Calu3 (cell line): ENCODE data around the gene ARHGAP42. TPM values are rescaled to one million over a fixed set of nuclear protein-coding genes. Genes with fewer than 3 reads are reported as not detected.

Experiments used
- BruUV-seq: library from RNA; stranded (reverse); fragments of 400-500 nt; replicated peaks from 2 replicates; lab custom pipeline; 2021; lab: Mats Ljungman, UMichigan
- CTCF ChIA-PET: fragments of 300-600 bp; sonication (Branson Sonifier 250); formaldehyde crosslinking; loops from one replicate; lab custom pipeline; 2022; ENCODE audit warnings: antibody characterized with exemption; lab: Charles Lee
- DNase-seq: peaks from one replicate; pipeline ENCODE4 v3.0.0; 2022
- H3K27ac Mint-ChIP-seq: one replicate; pipeline ENCODE4 v1.8.0; 2022; ENCODE audit warnings: mixed read lengths; ENCODE audit not compliant: unreplicated experiment
- H3K27me3 Mint-ChIP-seq: one replicate; pipeline ENCODE4 v1.8.0; 2022; ENCODE audit warnings: mixed read lengths; ENCODE audit not compliant: unreplicated experiment
- H3K36me3 Mint-ChIP-seq: one replicate; pipeline ENCODE4 v1.8.0; 2022; ENCODE audit warnings: mild to moderate bottlenecking, moderate library complexity, mixed read lengths; ENCODE audit not compliant: insufficient read depth, unreplicated experiment
- H3K4me1 Mint-ChIP-seq: one replicate; pipeline ENCODE4 v1.8.0; 2022; ENCODE audit warnings: mild to moderate bottlenecking, low read depth, mixed read lengths; ENCODE audit not compliant: unreplicated experiment
- H3K4me3 Mint-ChIP-seq: one replicate; pipeline ENCODE4 v1.8.0; 2022; ENCODE audit warnings: mild to moderate bottlenecking, low read depth, moderate library complexity, mixed read lengths; ENCODE audit not compliant: unreplicated experiment
- H3K9me3 Mint-ChIP-seq: one replicate; pipeline ENCODE4 v1.8.0; 2022; ENCODE audit warnings: low read depth, mixed read lengths; ENCODE audit not compliant: unreplicated experiment
- intact Hi-C: fragments of 100-400 bp; cut with micrococcal nuclease; formaldehyde crosslinking; loops from one replicate; pipeline ENCODE4 v1.10.0; 2022; ENCODE audit not compliant: unreplicated experiment
- total RNA-seq: library from RNA; stranded (reverse); gene quantifications from 2 replicates; pipeline ENCODE4 v1.2.3, GENCODE V29; 2022
- TF ChIP-seq, protein P1 (sequence below): fragments of 200-600 bp; IDR thresholded peaks from one replicate; pipeline ENCODE4 v1.8.0; 2022; ENCODE audit warnings: antibody characterized with exemption; ENCODE audit not compliant: unreplicated experiment

Gene ARHGAP42
- total RNA-seq, 1 experiment from 2014 or later, result 10.3 TPM

DNA sequence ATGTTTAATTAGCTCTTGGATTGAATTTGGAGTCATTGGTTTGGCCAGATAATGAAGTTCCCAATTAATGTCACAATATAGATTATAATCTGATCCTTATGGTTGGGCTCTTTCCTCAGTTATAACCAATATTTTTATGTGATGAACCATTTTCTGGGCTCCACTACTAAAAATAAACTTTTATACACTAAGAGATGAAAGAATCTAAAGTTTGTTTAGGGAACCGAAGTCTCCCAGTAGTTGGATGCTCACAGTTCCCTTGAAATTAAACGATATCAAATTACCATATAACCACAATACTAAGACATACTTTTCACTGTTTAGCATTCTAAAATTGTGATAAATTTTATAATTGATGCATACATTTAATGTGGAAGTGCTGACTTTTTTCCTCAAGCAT is 47.0 kb upstream of the ARHGAP42 start:
- DNase-seq, result no peak
- CTCF ChIA-PET, result no interaction called here
- no TSS peak for BruUV-seq
- Mint-ChIP-seq H3K4me1 (peaks cover 8% of the 10 kb centered on the region), H3K9me3 (no peaks in the 10 kb centered on the region), H3K36me3 (no peaks in the 10 kb centered on the region), H3K27ac (no peak overlapping the region), H3K4me3 (no peak overlapping the region), H3K27me3 (no peaks in the 10 kb centered on the region)
- intact Hi-C loops, result no loop called here
- TF ChIP-seq, protein P1, sequence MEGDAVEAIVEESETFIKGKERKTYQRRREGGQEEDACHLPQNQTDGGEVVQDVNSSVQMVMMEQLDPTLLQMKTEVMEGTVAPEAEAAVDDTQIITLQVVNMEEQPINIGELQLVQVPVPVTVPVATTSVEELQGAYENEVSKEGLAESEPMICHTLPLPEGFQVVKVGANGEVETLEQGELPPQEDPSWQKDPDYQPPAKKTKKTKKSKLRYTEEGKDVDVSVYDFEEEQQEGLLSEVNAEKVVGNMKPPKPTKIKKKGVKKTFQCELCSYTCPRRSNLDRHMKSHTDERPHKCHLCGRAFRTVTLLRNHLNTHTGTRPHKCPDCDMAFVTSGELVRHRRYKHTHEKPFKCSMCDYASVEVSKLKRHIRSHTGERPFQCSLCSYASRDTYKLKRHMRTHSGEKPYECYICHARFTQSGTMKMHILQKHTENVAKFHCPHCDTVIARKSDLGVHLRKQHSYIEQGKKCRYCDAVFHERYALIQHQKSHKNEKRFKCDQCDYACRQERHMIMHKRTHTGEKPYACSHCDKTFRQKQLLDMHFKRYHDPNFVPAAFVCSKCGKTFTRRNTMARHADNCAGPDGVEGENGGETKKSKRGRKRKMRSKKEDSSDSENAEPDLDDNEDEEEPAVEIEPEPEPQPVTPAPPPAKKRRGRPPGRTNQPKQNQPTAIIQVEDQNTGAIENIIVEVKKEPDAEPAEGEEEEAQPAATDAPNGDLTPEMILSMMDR, result no peak

DNA sequence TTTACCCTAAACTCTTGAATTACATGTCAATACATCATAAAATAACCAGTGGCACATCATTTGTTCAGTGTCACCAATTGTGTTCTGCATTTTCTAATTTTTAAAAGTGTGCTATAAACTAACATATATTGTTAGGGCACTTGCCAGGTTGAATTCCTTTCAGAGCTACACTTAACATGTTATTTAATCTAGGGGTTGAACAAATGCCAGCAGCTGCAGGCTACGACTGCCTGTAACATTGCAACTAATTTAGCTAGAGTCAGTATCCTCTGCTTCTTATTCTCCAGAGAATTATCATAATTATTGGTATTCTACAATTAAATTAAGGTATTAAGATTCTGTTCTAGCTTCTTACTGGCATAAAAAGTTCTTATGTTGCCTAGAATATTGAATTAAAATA is 46.4 kb upstream of the ARHGAP42 start:
- no TSS peak for BruUV-seq
- CTCF ChIA-PET, result interaction anchor here (1.0 kb wide), 1 partner anchor 8 kb away, joined by 3 read pairs; no protein-coding TSS in a partner anchor
- Mint-ChIP-seq H3K27me3 (no peaks in the 10 kb centered on the region), H3K4me3 (no peak overlapping the region), H3K36me3 (no peaks in the 10 kb centered on the region), H3K27ac (no peak overlapping the region), H3K9me3 (no peaks in the 10 kb centered on the region), H3K4me1 (peaks cover 2% of the 10 kb centered on the region)
- TF ChIP-seq, protein P1, result no peak
- intact Hi-C loops, result no loop called here
- DNase-seq, result no peak

DNA sequence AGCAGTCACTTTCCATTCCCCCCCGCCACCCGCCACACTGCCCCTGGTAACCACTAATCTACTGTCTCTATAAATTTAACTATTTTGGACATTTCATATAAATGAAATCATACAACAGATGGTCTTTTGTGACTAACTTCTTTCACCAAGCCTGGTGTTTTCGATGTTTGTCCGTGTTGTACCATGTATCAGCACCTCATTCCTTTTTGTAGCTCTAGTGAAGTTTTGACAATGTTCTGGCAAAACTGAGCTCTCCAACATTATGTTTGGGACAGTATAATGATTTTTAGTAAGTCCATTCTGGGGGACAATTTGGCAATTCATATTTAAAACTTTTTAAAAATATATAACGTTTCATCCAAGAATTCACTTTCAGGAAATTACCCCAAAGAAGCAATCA is 45.6 kb upstream of the ARHGAP42 start:
- Mint-ChIP-seq H3K9me3 (no peaks in the 10 kb centered on the region), H3K4me1 (no peaks in the 10 kb centered on the region), H3K27me3 (no peaks in the 10 kb centered on the region), H3K36me3 (no peaks in the 10 kb centered on the region), H3K4me3 (no peak overlapping the region), H3K27ac (no peak overlapping the region)
- CTCF ChIA-PET, result interaction anchor here (1.0 kb wide), 1 partner anchor 9 kb away, joined by 3 read pairs; no protein-coding TSS in a partner anchor
- no TSS peak for BruUV-seq
- intact Hi-C loops, result no loop called here
- DNase-seq, result no peak
- TF ChIP-seq, protein P1, result no peak

DNA sequence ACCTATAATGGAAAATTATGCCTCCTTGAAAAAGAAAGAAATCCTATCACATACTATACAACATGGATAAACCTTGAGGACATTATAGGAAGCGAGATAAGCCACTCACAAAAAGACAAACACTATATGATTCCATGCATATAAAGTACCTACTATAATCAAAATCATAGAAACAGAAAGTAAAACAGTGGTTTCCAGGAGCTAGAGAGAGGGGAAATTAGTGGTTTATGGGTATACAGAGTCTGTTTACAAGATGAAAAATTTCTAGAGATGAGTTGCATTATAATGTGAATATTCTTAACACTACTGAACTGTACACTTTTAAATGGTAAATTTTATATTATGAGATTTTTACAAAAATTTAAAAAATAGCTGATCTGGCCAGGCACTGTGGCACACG is 40.5 kb upstream of the ARHGAP42 start:
- Mint-ChIP-seq H3K4me1 (no peaks in the 10 kb centered on the region), H3K27ac (no peak overlapping the region), H3K4me3 (no peak overlapping the region), H3K27me3 (no peaks in the 10 kb centered on the region), H3K36me3 (no peaks in the 10 kb centered on the region), H3K9me3 (no peaks in the 10 kb centered on the region)
- DNase-seq, result no peak
- TF ChIP-seq, protein P1, result no peak
- intact Hi-C loops, result no loop called here
- no TSS peak for BruUV-seq
- CTCF ChIA-PET, result no interaction called here
